ENCODE results near the gene DRD2.

The DRD2 gene

GRCh38 chr11:113465786-113466185 lies 9.4 kb downstream of the DRD2 start:
- no peak for TF ChIP-seq CTCF (IDR thresholded peaks at IDR 0.05; ENCODE audit: control insufficient read depth, insufficient read depth, low read depth, low read length, missing control alignments)
- DNase-seq (ENCODE audit: low read depth) = no peak
- H3K4me3 ChIP-seq (ENCODE audit: control insufficient read depth, low read depth, low read length) = no peak overlapping the region

- no peak for TF ChIP-seq CTCF (IDR thresholded peaks at IDR 0.05; ENCODE audit: control insufficient read depth, insufficient read depth, low read depth, low read length, missing control alignments)
- no peak for DNase-seq (ENCODE audit: low read depth)
- no peak overlapping the region for H3K4me3 ChIP-seq (ENCODE audit: control insufficient read depth, low read depth, low read length)
These were observed 10.8 kb downstream of the DRD2 start for GRCh38 chr11:113464416-113464815.

GRCh38 chr11:113462830-113463229 lies 12.4 kb downstream of the DRD2 start:
- H3K4me3 ChIP-seq (ENCODE audit: control insufficient read depth, low read depth, low read length) = no peak overlapping the region
- no peak for TF ChIP-seq CTCF (IDR thresholded peaks at IDR 0.05; ENCODE audit: control insufficient read depth, insufficient read depth, low read depth, low read length, missing control alignments)
- no peak for DNase-seq (ENCODE audit: low read depth)

- TF ChIP-seq CTCF (IDR thresholded peaks at IDR 0.05; ENCODE audit: control insufficient read depth, insufficient read depth, low read depth, low read length, missing control alignments) = no peak
- no peak for DNase-seq (ENCODE audit: low read depth)
- H3K4me3 ChIP-seq (ENCODE audit: control insufficient read depth, low read depth, low read length) = no peak overlapping the region
These were observed 13.6 kb downstream of the DRD2 start for GRCh38 chr11:113461639-113462038.

- no peak overlapping the region for H3K4me3 ChIP-seq (ENCODE audit: control insufficient read depth, low read depth, low read length)
- no peak for TF ChIP-seq CTCF (IDR thresholded peaks at IDR 0.05; ENCODE audit: control insufficient read depth, insufficient read depth, low read depth, low read length, missing control alignments)
- no peak for DNase-seq (ENCODE audit: low read depth)
These were observed 14.7 kb downstream of the DRD2 start for GRCh38 chr11:113460469-113460868.

GRCh38 chr11:113458189-113458588 lies 17.0 kb downstream of the DRD2 start:
- H3K4me3 ChIP-seq (ENCODE audit: control insufficient read depth, low read depth, low read length) = no peak overlapping the region
- no peak for TF ChIP-seq CTCF (IDR thresholded peaks at IDR 0.05; ENCODE audit: control insufficient read depth, insufficient read depth, low read depth, low read length, missing control alignments)
- no peak for DNase-seq (ENCODE audit: low read depth)

- no peak for DNase-seq (ENCODE audit: low read depth)
- no peak for TF ChIP-seq CTCF (IDR thresholded peaks at IDR 0.05; ENCODE audit: control insufficient read depth, insufficient read depth, low read depth, low read length, missing control alignments)
- no peak overlapping the region for H3K4me3 ChIP-seq (ENCODE audit: control insufficient read depth, low read depth, low read length)
These were observed 17.4 kb downstream of the DRD2 start for GRCh38 chr11:113457784-113458183.
